Breast epithelium (tissue), 4 donors: ENCODE measurements around the gene EGFLAM. TPM values are rescaled to one million over a fixed set of nuclear protein-coding genes. Genes with fewer than 3 reads are reported as not detected.

Experiments used
- DNase-seq, 2 donors: peaks; one replicate each; pipeline ENCODE4 v3.0.0-alpha.2; 2019; ENCODE audit warnings: low spot score in 2 of 2
- H3K27ac ChIP-seq, 2 donors: fragments of 200-600 bp; sonication (generic) in 1 of 2; one replicate each; pipeline ENCODE4 v1.5.1; 2016 to 2019; ENCODE audit warnings: mild to moderate bottlenecking in 1 of 2
- H3K27me3 ChIP-seq, 2 donors: fragments of 200-600 bp; sonication (generic) in 1 of 2; one replicate each; pipeline versions ENCODE4 v1.5.1 to v1.6.0; 2017 to 2019; ENCODE audit warnings: control low read depth in 1 of 2, mild to moderate bottlenecking in 1 of 2
- H3K36me3 ChIP-seq: fragments of 200-600 bp; one replicate; pipeline ENCODE4 v1.5.1; 2019
- H3K4me1 ChIP-seq, 2 donors: fragments of 200-600 bp; sonication (generic); one replicate each; pipeline ENCODE4 v1.5.1; 2016 to 2019; ENCODE audit warnings: control low read depth in 1 of 2
- H3K4me3 ChIP-seq, 3 donors: fragments of 200-600 bp; sonication (generic); 1 replicate in 2 of 3; 2 replicates in 1 of 3; pipeline ENCODE4 v1.5.1; 2016 to 2019; ENCODE audit warnings: mild to moderate bottlenecking in 3 of 3, moderate library complexity in 2 of 3
- H3K9me3 ChIP-seq, 2 donors: fragments of 200-600 bp; sonication (generic) in 1 of 2; one replicate each; pipeline ENCODE4 v1.5.1; 2016 to 2019; ENCODE audit warnings: control low read depth in 1 of 2
- POLR2A ChIP-seq: fragments of 450-650 bp; IDR thresholded peaks from one replicate; pipeline ENCODE4 v1.6.1; 2016; ENCODE audit warnings: antibody characterized with exemption, mild to moderate bottlenecking, moderate library complexity
- POLR2AphosphoS5 ChIP-seq, 3 donors: sonication (generic); formaldehyde crosslinking; IDR thresholded peaks; one replicate each; pipeline ENCODE4 v1.6.1; 2017; ENCODE audit warnings: antibody characterized with exemption in 3 of 3
- intact Hi-C: fragments of 100-400 bp; cut with DNase I; formaldehyde crosslinking; loops from one replicate; pipeline ENCODE4 v1.15.1; 2023; ENCODE audit warnings: low total_unique reads
- total RNA-seq, 3 donors: library from RNA; depleted of rRNA; stranded (reverse); fragments of >200 nt; gene quantifications; one replicate each; pipeline ENCODE4 v1.1.0, GENCODE V29; 2016
- TF ChIP-seq, protein P1 (sequence below), 3 donors: fragments of 450-650 bp; IDR thresholded peaks; one replicate each; pipeline ENCODE4 v1.5.1; 2016 to 2017; ENCODE audit warnings: antibody characterized with exemption in 3 of 3, mild to moderate bottlenecking in 3 of 3, moderate library complexity in 3 of 3

EGFLAM gene
- total RNA-seq, 3 donors from 2014 or later, result 19.5 to 31.5 (median 30.5) TPM

DNA sequence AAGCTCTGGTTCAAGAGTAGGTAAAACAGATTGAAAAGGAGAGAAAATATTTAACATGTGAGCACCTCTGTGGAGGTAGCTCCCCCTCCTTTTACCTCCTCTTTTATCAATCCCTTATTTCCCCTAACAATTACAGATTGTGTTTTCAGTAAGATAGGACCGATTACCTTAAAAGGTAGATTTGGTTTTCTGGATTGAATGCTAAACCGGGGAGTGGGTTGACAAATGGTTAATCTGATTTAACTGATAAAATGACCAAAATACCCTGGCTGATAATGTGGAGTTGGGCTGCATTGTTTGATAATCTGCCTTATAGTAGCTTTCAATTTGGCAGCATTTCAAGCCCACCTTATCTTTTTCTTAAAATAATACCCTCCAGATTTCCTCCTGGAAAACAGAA, 83.9 kb downstream of the EGFLAM start:
- no peak for DNase-seq
- no peak overlapping the region for H3K4me3 ChIP-seq

DNA sequence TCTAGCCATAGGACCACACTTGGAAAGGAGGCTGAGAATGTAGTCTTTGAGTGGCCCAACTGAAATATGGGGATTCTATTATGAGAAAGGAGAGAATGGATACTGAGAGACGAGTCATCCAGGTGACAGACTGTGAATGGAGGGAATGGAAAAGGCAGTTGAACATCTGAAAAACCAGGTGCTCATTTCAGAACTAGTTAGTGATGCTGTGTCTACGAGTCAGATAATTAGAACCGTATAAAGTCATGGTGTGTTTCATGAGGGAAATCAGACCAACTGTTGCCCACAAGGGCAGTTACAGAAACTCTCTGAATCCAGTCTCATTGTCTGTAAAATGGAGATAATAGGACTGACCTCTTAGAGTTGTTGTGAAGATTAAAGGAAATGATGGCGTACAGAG, 86.5 kb downstream of the EGFLAM start:
- no peak for TF ChIP-seq POLR2AphosphoS5 (IDR thresholded peaks at IDR 0.05)
- TF ChIP-seq, protein P1, sequence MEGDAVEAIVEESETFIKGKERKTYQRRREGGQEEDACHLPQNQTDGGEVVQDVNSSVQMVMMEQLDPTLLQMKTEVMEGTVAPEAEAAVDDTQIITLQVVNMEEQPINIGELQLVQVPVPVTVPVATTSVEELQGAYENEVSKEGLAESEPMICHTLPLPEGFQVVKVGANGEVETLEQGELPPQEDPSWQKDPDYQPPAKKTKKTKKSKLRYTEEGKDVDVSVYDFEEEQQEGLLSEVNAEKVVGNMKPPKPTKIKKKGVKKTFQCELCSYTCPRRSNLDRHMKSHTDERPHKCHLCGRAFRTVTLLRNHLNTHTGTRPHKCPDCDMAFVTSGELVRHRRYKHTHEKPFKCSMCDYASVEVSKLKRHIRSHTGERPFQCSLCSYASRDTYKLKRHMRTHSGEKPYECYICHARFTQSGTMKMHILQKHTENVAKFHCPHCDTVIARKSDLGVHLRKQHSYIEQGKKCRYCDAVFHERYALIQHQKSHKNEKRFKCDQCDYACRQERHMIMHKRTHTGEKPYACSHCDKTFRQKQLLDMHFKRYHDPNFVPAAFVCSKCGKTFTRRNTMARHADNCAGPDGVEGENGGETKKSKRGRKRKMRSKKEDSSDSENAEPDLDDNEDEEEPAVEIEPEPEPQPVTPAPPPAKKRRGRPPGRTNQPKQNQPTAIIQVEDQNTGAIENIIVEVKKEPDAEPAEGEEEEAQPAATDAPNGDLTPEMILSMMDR (IDR thresholded peaks at IDR 0.05), result no peak
- TF ChIP-seq POLR2A, result no peak
- no peaks in the 10 kb centered on the region for H3K27me3 ChIP-seq
- H3K9me3 ChIP-seq, result no peaks in the 10 kb centered on the region
- no peak for DNase-seq
- intact Hi-C loops, result no loop called here
- no peak overlapping the region for H3K27ac ChIP-seq
- H3K4me1 ChIP-seq, result no peaks in the 10 kb centered on the region
- no peaks in the 10 kb centered on the region for H3K36me3 ChIP-seq
- no peak overlapping the region for H3K4me3 ChIP-seq

More for the DNA sequence above, 83.9 kb downstream of the EGFLAM start:
- no peak for TF ChIP-seq POLR2AphosphoS5 (IDR thresholded peaks at IDR 0.05)
- TF ChIP-seq, protein P1 (IDR thresholded peaks at IDR 0.05), result no peak
- TF ChIP-seq POLR2A, result no peak
- Histone ChIP-seq H3K4me1 (no peaks in the 10 kb centered on the region), H3K36me3 (no peaks in the 10 kb centered on the region), H3K27ac (no peak overlapping the region), H3K9me3 (no peaks in the 10 kb centered on the region), H3K27me3 (no peaks in the 10 kb centered on the region)
- intact Hi-C loops, result no loop called here

DNA sequence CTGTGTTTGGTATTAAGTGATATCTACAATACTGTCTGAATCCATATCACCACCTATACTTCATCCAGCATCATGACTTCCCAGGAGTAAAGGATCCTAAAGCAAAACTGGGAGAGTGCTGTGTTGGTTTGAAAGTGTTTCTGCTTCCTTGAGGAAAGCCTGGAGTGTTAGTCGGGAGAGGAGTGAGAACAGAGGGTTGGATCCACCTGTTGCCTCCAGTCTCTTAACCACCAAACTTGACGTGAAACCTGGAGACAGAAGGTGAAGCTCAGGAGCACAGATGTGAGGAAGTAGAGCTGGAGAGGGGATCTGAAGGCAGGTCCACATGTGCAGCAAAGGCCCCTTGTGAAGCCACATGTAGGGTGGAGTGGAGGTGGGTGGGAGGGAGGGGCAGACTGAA, 88.2 kb downstream of the EGFLAM start:
- Histone ChIP-seq H3K36me3 (no peaks in the 10 kb centered on the region), H3K27me3 (no peaks in the 10 kb centered on the region), H3K27ac (no peak overlapping the region), H3K4me3 (no peak overlapping the region), H3K4me1 (no peaks in the 10 kb centered on the region), H3K9me3 (no peaks in the 10 kb centered on the region)
- intact Hi-C loops, result no loop called here
- no peak for DNase-seq
- TF ChIP-seq, protein P1 (IDR thresholded peaks at IDR 0.05), result no peak

- H3K36me3 ChIP-seq, result no peaks in the 10 kb centered on the region
- H3K4me1 ChIP-seq, result no peaks in the 10 kb centered on the region
- no peak for TF ChIP-seq POLR2A
- TF ChIP-seq, protein P1 (IDR thresholded peaks at IDR 0.05), result no peak
- TF ChIP-seq POLR2AphosphoS5 (IDR thresholded peaks at IDR 0.05), result no peak
- H3K9me3 ChIP-seq, result no peaks in the 10 kb centered on the region
- H3K27me3 ChIP-seq, result no peaks in the 10 kb centered on the region
- intact Hi-C loops, result no loop called here
- no peak overlapping the region for H3K27ac ChIP-seq
- no peak overlapping the region for H3K4me3 ChIP-seq
- DNase-seq, result no peak
Measured at GRCh38 chr5:38347040-38347763, 88.8 kb downstream of the EGFLAM start.

GRCh38 chr5:38347896-38348295, 89.5 kb downstream of the EGFLAM start:
- Histone ChIP-seq H3K36me3 (no peaks in the 10 kb centered on the region), H3K9me3 (no peaks in the 10 kb centered on the region), H3K27ac (no peak overlapping the region), H3K4me1 (no peaks in the 10 kb centered on the region), H3K4me3 (no peak overlapping the region), H3K27me3 (no peaks in the 10 kb centered on the region)
- intact Hi-C loops, result no loop called here
- TF ChIP-seq, protein P1 (IDR thresholded peaks at IDR 0.05), result no peak
- TF ChIP-seq POLR2A, result no peak
- TF ChIP-seq POLR2AphosphoS5 (IDR thresholded peaks at IDR 0.05), result no peak
- DNase-seq, result no peak
